OCI-M2 (cell line): ENCODE results near the gene CLC.
"Not testable (repeated sequence)": the region's sequence is repeated elsewhere in the genome, so short reads cannot be mapped to it uniquely, and the experiment has no call there.

Source experiments
- DNase-seq: peaks from one replicate; lab custom pipeline; 2025; ENCODE audit not compliant: unreplicated experiment; lab: John Stamatoyannopoulos, UW

The CLC gene

DNA sequence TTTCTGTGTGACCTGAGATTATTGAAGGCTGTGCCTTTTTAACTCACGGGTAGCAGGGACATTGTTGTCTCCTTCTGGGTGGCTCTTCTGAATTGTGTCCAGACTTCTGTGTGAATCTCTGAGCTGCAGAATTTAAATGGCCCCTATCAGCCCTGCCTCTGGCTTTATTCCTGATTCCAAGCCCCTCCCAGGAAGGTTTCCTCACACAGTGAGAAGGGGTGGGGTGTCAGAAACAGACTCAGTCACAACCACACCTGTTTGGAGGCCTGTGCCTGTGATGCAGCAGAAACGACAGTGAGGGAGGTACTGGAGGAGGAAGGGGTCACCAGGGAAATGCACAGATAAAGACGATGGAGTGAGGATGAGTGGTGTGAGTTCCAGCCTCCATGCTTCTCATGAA, at the start of gene CLC:
TSS of gene CLC (minus strand) at position 139 of the 400 bp plus-strand sequence. CDS start at position 62, 77 bp downstream.
- no peak for DNase-seq

DNA sequence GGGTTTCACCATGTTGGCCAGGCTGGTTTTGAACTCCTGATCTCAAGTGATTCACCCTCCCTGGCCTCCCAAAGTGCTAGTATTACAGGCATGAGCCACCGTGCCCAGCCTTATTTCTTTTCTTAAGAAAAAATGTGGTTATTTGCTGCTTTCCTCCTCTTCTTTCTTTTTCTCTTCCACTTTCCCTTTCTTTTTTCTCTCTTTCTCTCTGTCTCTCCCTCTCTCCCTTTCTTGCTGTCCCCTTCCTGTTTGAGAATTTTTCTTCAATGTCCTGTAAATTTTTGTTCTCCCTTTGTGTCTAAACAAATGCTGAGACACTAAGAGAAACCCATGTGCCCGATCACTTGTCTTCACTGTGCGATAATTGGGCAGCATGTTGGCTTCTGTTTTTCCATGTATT, 43.1 kb upstream of the CLC start:
- DNase-seq = no peak

DNA sequence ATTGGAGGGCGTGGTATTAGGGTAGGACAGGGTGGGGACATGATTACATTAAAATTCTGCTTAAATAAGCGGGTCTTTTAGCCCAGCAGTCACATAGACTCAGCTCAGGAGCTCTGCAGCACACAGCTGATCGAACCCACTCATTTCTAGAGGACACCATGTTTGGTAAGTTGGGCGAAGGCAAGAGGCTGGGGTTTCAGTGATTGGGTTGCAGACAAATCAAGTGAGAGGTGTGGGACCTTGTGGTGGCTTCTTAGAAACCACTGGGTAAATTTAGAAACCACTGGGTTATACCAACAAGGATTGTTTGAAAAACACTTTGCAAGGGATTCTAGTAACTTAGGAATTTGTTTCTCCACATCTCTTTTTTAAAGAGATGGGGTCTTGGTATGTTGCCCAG, 40.9 kb upstream of the CLC start, which contains the start of gene LEUTX:
TSS of gene LEUTX (plus strand) at position 92 of the 400 bp plus-strand sequence. CDS start at position 159, 67 bp downstream.
- no peak for DNase-seq

DNA sequence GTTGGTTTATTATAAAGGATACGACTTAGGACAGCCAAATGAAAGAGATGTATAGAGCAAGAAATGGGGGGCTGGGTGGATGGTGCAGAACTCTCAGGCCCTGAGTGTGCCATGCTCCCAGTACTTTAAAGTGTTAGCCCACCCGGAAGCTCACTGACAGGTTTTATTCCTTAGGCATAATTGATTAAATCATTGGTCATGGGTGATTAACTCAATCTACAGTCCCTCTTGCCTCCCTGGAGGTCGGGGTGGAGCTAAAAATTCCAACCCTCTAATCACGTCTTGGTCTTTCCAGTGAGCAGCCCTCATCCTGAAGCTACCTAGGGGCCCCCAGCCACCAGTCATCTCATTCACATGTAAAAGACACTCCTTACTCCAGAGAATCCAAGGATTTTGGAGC, 31.0 kb upstream of the CLC start:
- no peak for DNase-seq

DNA sequence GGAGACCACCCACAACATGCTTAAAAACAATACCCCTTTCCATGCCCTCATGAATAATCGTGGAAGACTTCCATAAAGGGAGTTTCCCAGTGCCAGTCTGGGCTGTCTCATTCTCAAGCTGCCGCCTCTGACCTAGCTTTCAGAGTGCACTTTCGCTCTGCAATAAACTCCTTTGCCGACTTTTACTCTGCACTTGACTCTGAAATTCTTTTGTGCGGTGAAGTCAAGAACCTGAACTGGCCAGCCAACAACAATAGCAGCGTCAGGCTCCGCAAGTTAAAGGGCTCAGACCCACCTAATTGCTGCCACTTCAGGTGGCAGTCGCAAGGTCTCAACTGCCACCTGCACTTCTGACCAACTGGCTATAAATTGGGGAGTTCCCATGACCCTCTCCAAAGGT, 30.5 kb upstream of the CLC start:
- no peak for DNase-seq

DNA sequence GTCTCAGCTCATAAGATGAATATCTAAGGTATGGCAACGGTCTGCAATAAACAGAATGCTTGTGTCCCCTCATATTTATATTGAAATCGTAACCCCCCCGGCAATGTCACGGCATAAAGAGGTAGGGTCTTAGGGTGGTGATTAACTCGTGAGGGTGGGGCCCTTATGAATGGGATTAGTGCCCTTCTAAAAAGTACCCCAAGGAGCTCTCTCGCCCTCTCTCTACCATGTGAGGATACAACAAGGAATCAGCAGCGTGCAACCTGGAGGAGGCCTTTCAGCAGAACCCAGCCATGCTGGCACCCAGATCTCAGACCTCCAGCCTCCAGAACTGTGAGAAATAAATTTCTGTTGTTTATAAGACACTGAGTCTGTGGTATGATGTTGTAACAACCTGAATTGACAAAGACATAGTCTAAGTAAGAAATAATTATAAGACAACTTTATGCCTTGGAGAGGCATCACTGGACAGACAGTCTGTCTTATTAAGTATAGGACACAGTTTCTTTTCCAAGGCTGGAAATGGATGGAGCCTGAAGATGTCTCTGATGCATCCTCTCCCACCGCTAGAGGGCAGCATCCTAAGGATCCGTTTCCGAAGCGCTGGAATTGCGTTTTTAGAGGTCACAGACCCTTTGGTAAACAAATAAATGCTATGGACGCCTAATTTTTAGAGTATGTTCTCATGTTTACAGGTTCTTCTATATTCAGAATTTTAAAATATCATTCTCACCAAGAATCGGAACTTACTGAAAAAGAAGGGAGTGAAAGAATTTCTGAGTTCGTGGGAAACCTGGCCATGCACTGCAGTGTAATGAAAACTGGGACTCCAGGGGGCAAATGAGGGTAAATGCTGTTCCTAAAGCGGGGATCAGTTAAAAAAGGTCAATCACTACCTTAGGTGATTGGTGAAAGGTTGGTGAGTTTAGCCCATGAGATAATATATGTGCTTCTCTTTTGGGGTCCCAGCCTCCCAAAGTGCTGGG, 27.6 kb upstream of the CLC start:
- DNase-seq = no peak

DNA sequence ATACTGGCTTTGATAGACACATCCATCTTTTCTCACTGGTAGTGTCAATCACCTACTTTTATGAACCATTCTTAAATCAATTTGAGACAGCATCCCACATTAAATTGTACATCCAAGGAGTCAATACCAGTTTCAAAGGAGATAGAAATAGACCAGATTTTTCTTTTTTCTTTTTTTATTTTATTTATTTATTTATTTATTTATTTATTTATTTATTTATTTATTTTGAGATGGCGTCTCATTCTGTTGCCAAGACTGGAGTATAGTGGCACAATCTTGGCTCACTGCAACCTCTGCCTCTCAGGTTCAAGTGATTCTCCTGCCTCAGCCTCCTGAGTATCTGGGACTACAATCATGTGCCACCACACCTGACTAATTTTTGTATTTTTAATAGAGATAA, 24.0 kb upstream of the CLC start:
- not testable (repeated sequence) for DNase-seq

DNA sequence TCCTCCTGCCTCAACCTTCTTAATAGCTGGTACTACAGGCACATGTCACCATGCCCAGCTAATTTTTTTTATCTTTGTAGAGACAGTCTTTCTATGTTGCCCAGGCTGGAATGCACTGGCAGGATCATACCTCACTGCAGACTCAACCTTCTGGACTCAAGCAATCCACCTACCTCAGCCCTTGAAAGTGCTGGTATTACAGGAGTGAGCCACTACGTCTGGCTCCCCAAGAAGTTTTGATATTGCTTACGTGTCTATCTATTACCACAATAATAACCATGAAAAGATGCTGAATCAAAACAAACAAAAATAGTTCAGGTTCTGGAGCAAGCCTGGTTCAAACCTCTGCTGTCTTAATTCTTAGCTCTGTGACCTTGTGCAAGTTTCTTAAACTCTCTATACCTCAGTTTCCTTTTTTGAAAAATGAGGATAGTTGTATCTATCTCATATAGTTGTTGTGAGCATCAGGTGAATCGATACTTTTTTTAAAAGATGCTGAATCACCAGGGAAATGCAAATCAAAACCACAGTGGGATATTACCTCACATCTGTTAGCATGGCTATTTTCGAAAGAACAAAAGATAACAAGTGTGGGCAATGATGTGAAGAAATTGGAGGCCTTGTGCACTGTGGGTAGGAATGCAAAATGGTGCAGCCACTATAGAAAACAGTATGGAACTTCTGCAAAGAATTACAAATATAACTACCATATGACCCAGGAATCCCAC, 21.8 kb upstream of the CLC start:
- no peak for DNase-seq

DNA sequence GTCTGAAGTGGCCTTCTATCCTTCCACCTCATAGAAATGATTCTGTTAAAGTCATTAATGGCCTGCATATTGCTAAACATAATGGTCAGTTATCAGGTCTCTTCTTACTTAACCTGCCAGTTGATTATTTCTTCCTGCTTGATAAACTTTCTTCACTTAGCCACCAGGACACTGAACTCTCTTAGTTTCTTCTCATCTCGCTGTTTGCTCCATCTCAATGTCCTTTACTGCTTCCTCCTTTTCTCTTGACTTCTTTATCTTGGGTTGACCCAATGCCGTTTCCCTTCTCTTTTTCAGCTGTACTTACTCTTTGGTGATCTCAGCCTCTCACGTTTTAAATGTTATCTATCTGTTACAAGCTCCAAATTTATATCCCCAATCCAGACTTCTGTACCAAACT, 17.1 kb upstream of the CLC start:
- DNase-seq = no peak

DNA sequence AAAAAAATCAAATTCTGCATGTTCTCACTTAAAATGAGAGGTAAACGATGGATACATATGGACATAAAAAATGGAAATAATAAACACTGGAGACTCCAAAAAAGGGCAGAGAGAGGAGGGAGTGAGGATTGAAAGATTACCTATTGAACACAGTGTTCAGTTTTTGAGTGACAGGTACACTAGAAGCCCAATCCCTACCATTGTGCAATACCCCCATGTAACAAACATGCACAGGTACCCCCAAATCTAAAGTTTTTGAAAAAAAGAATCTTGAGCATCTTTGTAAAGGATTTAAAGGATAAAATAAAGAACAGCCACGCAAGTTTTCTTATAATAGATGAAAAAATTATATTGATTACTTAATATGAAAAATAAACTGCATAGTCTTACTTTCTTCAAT, 16.7 kb upstream of the CLC start:
- DNase-seq = no peak

DNA sequence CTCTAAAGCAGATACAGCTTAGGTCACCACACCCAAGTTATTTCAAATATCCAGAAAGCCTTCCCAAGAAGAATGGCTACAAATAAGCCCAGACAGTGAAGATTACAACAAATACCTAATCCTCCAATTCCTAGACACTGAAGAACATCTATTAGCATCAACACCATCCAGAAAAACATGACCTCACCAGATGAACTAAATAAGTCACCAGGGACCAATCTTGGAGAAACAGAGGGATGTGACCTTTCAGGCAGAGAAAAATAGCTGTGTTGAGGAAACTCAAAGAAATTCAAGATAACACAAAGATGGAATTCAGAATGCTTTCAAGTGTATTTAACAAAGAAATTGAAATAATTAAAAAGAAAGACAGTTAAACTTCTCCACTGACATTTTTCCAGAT, 15.0 kb upstream of the CLC start:
- DNase-seq = no peak

DNA sequence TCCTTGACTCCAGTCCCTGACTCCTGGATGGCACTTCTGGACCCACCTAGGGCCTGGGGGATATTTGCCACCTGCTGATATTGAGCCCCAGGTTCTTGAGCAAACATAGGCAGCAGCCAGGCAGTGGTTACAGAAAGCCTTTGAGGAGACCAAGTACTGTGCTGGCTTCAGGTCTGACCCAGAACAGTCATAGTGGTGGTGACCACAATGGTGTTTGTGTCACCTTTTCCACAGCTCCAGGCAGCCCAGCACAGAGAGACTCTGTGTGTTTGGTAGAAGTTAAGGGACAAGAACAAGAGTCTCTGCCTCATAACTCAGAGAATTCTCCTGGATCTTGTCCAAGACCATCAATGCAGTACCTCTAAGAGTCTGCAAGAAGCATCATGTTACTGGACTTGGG, 14.6 kb upstream of the CLC start:
- DNase-seq = no peak

DNA sequence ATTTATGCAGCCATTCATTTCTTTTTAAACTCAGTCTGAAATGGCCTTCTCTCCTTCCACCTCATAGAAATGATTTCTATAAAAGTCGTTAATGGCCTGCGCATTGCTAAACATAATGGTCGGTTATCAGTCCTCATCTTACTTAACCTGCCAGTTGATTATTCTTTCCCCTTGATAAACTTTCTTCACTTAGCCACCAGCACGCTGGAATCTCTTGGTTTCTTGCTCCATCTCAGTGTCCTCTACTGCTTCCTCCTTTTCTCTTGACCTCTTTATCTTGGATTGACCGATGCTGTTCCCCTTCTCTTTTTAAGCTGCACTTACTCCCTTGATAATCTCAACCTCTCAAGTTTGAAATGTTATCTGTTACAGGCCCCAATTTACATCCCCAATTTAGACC, 12.2 kb upstream of the CLC start:
- no peak for DNase-seq

DNA sequence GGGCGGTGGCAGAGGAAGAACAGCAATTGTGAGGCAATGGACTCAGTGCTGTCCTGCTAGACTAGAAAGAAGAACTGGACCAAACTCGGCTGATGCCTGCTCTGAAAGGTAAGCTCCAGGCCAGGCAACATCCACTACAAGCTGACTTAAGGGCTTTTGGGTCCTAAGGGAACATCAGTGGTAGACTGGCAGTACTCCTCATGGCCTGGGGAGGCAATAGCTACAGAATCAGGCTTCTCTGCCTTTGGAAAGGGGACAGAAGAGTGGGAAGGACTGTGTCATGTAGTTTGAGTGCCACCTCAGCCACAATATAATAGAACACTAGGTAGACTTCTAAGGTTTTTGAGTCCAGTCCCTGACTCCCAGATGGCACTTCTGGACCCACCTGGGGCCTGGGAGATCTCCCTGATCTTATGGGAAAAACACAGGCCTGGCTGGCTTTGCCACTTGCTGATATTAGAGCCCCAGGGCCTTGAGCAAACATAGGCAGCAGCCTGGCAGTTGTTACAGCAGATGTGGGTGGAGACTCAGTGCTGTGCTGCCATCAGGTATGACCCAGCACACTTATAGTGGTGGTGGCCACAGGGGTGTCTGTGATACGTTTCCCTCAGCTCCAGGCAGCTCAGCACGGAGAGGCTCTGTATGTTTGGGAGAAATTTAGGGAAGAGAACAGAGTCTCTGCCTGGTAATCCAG, 9.2 kb upstream of the CLC start:
- DNase-seq = no peak

DNA sequence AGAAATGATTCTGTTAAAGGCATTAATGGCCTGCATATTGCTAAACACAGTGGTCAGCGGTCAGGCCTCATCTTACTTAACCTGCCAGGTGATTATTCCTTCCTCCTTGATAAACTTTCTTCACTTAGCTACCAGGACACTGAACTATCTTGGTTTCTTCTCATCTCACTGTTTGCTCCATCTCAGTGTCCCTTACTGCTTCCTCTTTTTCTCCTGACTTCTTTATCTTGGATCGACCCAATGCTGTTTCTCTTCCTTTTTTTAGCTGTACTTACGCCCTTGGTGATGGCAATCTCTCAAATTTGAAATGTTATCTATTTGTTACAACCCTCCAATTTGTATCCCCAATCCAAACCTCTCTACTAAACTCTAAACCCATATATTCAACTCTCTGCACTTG, 7.8 kb upstream of the CLC start:
- no peak for DNase-seq

DNA sequence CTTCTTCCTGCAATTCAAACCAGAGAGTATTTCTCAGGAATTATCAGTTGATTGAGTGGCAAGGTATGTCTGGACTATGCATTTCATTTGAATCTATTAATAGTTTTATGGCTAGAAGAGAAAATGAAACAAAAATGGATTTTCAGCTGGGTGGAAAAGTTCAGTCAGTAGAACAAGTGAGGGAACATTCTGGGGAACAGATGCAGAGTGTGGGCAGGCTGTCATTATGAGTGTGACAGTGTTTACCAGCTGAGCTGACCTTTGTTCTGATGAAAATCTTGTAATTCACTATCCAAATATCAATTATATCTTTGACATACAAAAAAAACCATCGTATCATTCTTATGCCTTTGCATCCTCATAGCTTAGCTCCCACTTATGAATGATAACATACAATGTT, 2.6 kb upstream of the CLC start:
- no peak for DNase-seq

DNA sequence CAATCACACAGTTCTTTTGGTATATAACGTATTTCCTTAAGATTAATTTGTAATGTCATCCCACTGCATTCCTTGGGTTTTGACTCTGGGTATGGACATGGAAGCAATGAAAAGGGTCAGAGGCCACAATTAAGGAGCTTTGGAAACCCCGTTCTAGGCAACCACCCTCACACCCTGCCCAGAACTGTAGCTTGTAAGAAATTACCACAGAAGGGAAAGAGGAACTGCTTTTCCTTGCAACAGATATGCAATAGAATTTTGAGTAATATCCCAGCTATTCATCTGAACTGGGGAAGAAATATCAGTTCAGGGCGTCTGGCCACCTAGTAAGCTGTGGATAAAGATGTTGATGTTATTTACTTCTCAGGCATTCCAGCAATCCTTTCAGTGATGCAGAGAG, 985 bp upstream of the CLC start:
- no peak for DNase-seq

DNA sequence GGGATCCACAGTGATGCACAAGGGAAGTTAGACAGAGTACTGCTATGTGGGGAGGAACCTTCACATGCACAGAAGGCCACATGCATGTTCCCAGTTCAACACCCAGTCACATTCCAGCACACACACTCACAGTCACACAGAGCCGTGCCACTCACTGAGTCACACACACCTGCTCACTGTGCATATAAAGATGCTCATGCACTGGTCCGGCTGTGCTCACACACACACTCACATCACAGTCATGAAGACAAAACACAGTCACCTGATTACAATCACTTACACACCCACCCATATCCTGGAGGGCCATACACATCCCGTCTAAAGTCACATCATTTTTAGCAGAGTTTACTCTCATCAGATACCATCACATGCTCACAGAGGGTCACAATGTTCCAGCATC, 478 bp downstream of the CLC start:
- no peak for DNase-seq

DNA sequence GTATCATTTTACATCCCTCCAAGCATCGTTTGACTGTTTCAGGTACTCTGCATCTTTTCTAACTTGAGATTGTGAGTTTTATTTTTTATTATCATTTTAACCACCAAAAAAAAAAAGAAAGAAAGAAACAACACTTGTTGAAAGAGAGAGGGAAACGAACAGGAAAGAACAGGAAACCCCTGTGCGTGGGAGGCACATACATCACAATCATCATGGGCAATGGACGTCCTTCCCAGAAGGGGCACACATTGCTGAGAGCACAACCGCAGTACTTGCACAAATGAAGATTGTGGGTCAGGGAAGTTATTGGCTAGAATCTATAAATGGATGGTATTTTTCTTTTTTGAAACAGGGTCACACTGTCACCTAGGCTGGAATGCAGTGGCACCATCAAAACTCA, 1.7 kb downstream of the CLC start:
- DNase-seq = no peak

DNA sequence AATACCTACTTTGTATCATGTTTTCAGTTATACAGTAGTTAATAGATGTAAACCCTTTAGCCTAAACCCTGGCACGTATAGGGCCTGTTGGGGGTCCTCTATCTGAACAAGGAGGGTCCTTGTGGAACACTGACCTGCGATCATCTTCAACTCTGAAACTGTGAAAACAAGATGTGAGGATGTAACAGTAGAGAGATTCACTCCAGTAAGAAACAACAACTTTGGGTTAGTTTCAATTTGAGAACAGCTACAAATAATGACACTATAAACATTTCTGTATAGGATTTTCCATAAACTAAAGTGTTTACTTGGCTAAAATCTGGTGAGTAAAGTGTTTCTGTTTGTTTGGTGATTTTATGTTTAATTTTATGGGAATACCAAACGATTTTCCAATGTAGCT, 2.1 kb downstream of the CLC start:
- no peak for DNase-seq

DNA sequence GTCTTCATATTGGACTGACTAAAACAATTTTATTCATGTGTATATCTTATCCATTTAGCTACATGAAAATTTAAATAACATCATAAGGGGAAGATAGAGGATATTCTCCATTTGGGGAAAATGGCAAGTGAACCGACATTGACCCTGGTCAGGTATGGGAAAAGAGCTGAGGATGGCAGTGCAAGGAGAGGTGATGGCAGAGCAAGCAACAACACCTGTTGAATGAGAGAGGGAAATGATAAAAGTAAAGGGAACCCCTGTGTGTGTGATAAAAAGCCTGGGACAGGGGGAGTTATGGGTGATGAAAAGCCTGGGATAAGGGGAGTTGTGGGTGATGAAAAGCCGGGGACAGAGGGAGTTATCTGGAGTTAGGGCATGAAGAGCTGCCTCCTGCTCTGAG, 4.0 kb downstream of the CLC start:
- DNase-seq = no peak

DNA sequence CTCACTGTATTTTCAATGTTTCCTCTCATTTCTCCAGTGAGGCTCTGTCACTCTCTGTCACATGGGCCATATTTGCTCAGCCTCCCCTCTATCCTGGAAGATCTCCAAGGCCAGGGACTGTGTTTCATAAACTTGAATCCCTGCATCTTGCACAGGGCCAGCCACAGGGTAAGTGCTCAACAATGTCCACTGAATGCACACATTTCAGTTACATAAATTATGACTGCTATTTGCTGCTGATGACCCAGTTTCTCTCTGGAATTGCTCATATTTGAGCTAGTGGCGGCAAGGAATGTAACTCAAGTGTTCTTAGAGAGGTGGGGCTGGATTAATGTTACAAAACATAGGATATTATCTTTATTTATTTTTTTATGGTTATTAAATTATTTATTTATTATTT, 6.1 kb downstream of the CLC start:
- no peak for DNase-seq
